ENCODE data around the gene ADGRG1. TPM values are rescaled to one million over a fixed set of nuclear protein-coding genes. Genes with fewer than 3 reads are reported as not detected.

Gene ADGRG1
- total and polyA plus RNA-seq, 12 donors, result 1.8 to 69.9 (median 41.4) TPM

- Histone ChIP-seq H3K36me3 (replicated peaks in 1 of 2) (peaks cover 0 to 8% of the 10 kb centered on the region in 2 donors), H3K27me3 (no peaks in the 10 kb centered on the region), H3K27ac (no peak overlapping the region), H3K4me1 (replicated peaks in 1 of 2) (no peaks in the 10 kb centered on the region), H3K4me3 (no peak overlapping the region), H3K9me3 (replicated peaks in 1 of 3) (no peaks in the 10 kb centered on the region)
- intact Hi-C loops (cut with DNase I), result no loop called here
- DNase-seq, result no peak
- 77 to 89% (median 84%) methylated on average over 10 of the region's 10 CpGs for WGBS, 4 donors
- TF ChIP-seq POLR2A (IDR thresholded peaks at IDR 0.05) (no peak), CTCF (IDR thresholded peaks at IDR 0.05) (no peak)
Measured at GRCh38 chr16:57658130-57658877, 29.9 kb downstream of the ADGRG1 start.

- no peak for TF ChIP-seq POLR2A (IDR thresholded peaks at IDR 0.05)
- TF ChIP-seq CTCF (IDR thresholded peaks at IDR 0.05), result no peak
- peaks cover 0 to 8% of the 10 kb centered on the region in 2 donors for H3K36me3 ChIP-seq (replicated peaks in 1 of 2)
- no peaks in the 10 kb centered on the region for H3K4me1 ChIP-seq (replicated peaks in 1 of 2)
- no peak for DNase-seq
- H3K27me3 ChIP-seq, result no peaks in the 10 kb centered on the region
- intact Hi-C loops (cut with DNase I), result no loop called here
- WGBS, 4 donors, result 76 to 81% (median 79%) methylated on average over 10 to 19 of the region's 19 CpGs
- H3K27ac ChIP-seq, result no peak overlapping the region
- H3K4me3 ChIP-seq, result no peak overlapping the region
- H3K9me3 ChIP-seq (replicated peaks in 1 of 3), result no peaks in the 10 kb centered on the region
Measured at GRCh38 chr16:57658878-57659674, 30.6 kb downstream of the ADGRG1 start.

- H3K36me3 ChIP-seq (replicated peaks in 1 of 2), result peaks cover 0 to 8% of the 10 kb centered on the region in 2 donors
- WGBS, 4 donors, result 89 to 95% (median 94%) methylated on average over 4 to 11 of the region's 11 CpGs
- intact Hi-C loops (cut with DNase I), result no loop called here
Measured at GRCh38 chr16:57660715-57661463, 32.5 kb downstream of the ADGRG1 start.

More at GRCh38 chr16:57660715-57661463, 32.5 kb downstream of the ADGRG1 start:
- TF ChIP-seq CTCF (IDR thresholded peaks at IDR 0.05), result no peak
- TF ChIP-seq POLR2A (IDR thresholded peaks at IDR 0.05), result no peak
- Histone ChIP-seq H3K4me3 (no peak overlapping the region), H3K27ac (no peak overlapping the region), H3K9me3 (replicated peaks in 1 of 3) (no peaks in the 10 kb centered on the region), H3K27me3 (no peaks in the 10 kb centered on the region), H3K4me1 (replicated peaks in 1 of 2) (no peaks in the 10 kb centered on the region)
- no peak for DNase-seq
